B cell (primary cell): ENCODE results near the gene ACP1. TPM values are rescaled to one million over a fixed set of nuclear protein-coding genes. Genes with fewer than 3 reads are reported as not detected.

Experiments
- ATAC-seq: fragments of 200-7000 bp; cut with Tn5 transposase; one replicate; pipeline ENCODE4 v1.10.0; 2021; ENCODE audit warnings: low read depth, mild to moderate bottlenecking, moderate number of reproducible peaks, moderate library complexity
- CTCF ChIA-PET: fragments of 350-600 bp; sonication (Branson Sonifier 250); formaldehyde crosslinking; loops from one replicate; lab custom pipeline; 2021; ENCODE audit warnings: antibody characterized with exemption, inconsistent platforms; lab: Charles Lee
- POLR2A ChIA-PET: fragments of 350-600 bp; sonication (Branson Sonifier 250); formaldehyde crosslinking; loops from one replicate; lab custom pipeline; 2021; ENCODE audit warnings: antibody characterized with exemption; lab: Charles Lee
- DNase-seq: peaks from one replicate; pipeline ENCODE4 v3.0.0; 2013
- H2AFZ ChIP-seq: 2 replicates; pipeline ENCODE4 v1.6.1; 2012; ENCODE audit warnings: mild to moderate bottlenecking, low read depth, low read length; ENCODE audit not compliant: insufficient read depth, poor library complexity, severe bottlenecking
- H3K27ac ChIP-seq, 2 donors: 1 replicate in 1 of 2; 2 replicates in 1 of 2; pipeline ENCODE4 v1.5.1; 2012 to 2013; ENCODE audit warnings: low read length in 2 of 2, mild to moderate bottlenecking in 2 of 2, moderate library complexity in 1 of 2
- H3K27me3 ChIP-seq, 4 experiments: fragments of 200-600 bp in 1 of 4; sonication (generic) in 1 of 4; replicated peaks in 1 of 4; 1 replicate in 2 of 4; 2 replicates in 2 of 4; pipeline versions ENCODE4 v1.6.1 to v1.7.0; 2013 to 2016; ENCODE audit warnings: low read length in 3 of 4, mild to moderate bottlenecking in 2 of 4, mixed read lengths in 1 of 4, moderate library complexity in 1 of 4; ENCODE audit not compliant: insufficient read depth in 4 of 4, control insufficient read depth in 3 of 4; ENCODE audit errors: control extremely low read depth in 1 of 4
- H3K36me3 ChIP-seq, 2 experiments: replicated peaks in 1 of 2; 1 replicate in 1 of 2; 2 replicates in 1 of 2; pipeline versions ENCODE4 v1.6.1 to v1.7.1; 2013; ENCODE audit warnings: low read length in 1 of 2; ENCODE audit not compliant: insufficient read depth in 2 of 2, control insufficient read depth in 1 of 2; ENCODE audit errors: control extremely low read depth in 1 of 2, extremely low read depth in 1 of 2
- H3K4me1 ChIP-seq, 2 donors: fragments of 200-600 bp in 1 of 2; sonication (generic) in 1 of 2; 1 replicate in 1 of 2; 2 replicates in 1 of 2; pipeline versions ENCODE4 v1.5.1 to v1.6.1; 2013 to 2017; ENCODE audit warnings: low read length in 2 of 2; ENCODE audit not compliant: control insufficient read depth in 2 of 2, insufficient read depth in 2 of 2
- H3K4me2 ChIP-seq: replicated peaks from 2 replicates; pipeline ENCODE3; 2012; ENCODE audit warnings: mild to moderate bottlenecking, low read depth, low read length; ENCODE audit not compliant: poor library complexity, severe bottlenecking
- H3K4me3 ChIP-seq, 5 experiments: fragments of 200-600 bp in 1 of 5; sonication (generic) in 1 of 5; 1 replicate in 3 of 5; 2 replicates in 2 of 5; pipeline versions ENCODE4 v1.5.1 to v1.7.0; 2011 to 2016; ENCODE audit warnings: low read length in 4 of 5, mild to moderate bottlenecking in 4 of 5, low read depth in 2 of 5, control low read depth in 1 of 5, moderate library complexity in 1 of 5; ENCODE audit not compliant: insufficient read depth in 1 of 5; ENCODE audit errors: control extremely low read depth in 1 of 5, extremely low read depth in 1 of 5
- H3K79me2 ChIP-seq: fragments of 200-600 bp; sonication (generic); one replicate; pipeline ENCODE4 v1.6.0; 2016; ENCODE audit warnings: low read length; ENCODE audit not compliant: control insufficient read depth, insufficient read depth
- H3K9ac ChIP-seq: fragments of 200-600 bp; sonication (generic); 2 replicates; pipeline ENCODE4 v1.6.1; 2017; ENCODE audit warnings: mild to moderate bottlenecking, low read length, moderate library complexity
- H3K9me3 ChIP-seq, 3 donors: one replicate each; pipeline versions ENCODE4 v1.6.1 to v1.7.1; 2013; ENCODE audit warnings: low read length in 2 of 3; ENCODE audit not compliant: control insufficient read depth in 2 of 3, insufficient read depth in 1 of 3; ENCODE audit errors: control extremely low read depth in 1 of 3
- H4K20me1 ChIP-seq: 2 replicates; pipeline ENCODE4 v1.6.0; 2012; ENCODE audit warnings: mild to moderate bottlenecking, low read length; ENCODE audit not compliant: insufficient read depth, control insufficient read depth, poor library complexity, severe bottlenecking
- H3K27ac Mint-ChIP-seq: one replicate; pipeline ENCODE4 v1.8.0; 2021; ENCODE audit warnings: mixed read lengths
- H3K27me3 Mint-ChIP-seq: one replicate; pipeline ENCODE4 v1.8.0; 2021; ENCODE audit warnings: mixed read lengths
- H3K4me1 Mint-ChIP-seq: one replicate; pipeline ENCODE4 v1.8.0; 2021; ENCODE audit warnings: mixed read lengths
- H3K4me3 Mint-ChIP-seq: one replicate; pipeline ENCODE4 v1.8.0; 2021; ENCODE audit warnings: mixed read lengths
- H3K9me3 Mint-ChIP-seq: one replicate; pipeline ENCODE4 v1.8.0; 2022; ENCODE audit warnings: mixed read lengths; ENCODE audit not compliant: insufficient read depth
- CTCF ChIP-seq: fragments of 200-600 bp; IDR thresholded peaks from one replicate; pipeline ENCODE4 v1.8.0; 2022; ENCODE audit warnings: antibody characterized with exemption, mild to moderate bottlenecking
- EZH2 ChIP-seq: IDR thresholded peaks from 2 replicates; pipeline ENCODE4 v1.6.1; 2012; ENCODE audit warnings: borderline replicate concordance, low read depth, mild to moderate bottlenecking, moderate library complexity, low read length; ENCODE audit not compliant: insufficient read depth, poor library complexity, severe bottlenecking
- WGBS: methylation state at CpG from one replicate; pipeline ENCODE4 v1.1.5; 2013; ENCODE audit warnings: missing lambda C conversion rate; ENCODE audit not compliant: insufficient coverage; 5-methylcytosine and 5-hydroxymethylcytosine counted together
- intact Hi-C: fragments of 100-400 bp; cut with micrococcal nuclease; formaldehyde crosslinking; loops from one replicate; pipeline ENCODE4 v1.10.0; 2022
- polyA plus RNA-seq: library from polyadenylated mRNA; depleted of rRNA; stranded (reverse); fragments of >200 nt; gene quantifications from 2 replicates; pipeline ENCODE4 v1.2.3, GENCODE V29; 2012
- total RNA-seq, 2 donors: library from RNA; stranded (reverse); fragments of 120-200 nt in 1 of 2; gene quantifications; 1 replicate in 1 of 2; 2 replicates in 1 of 2; pipeline versions ENCODE4 v1.2.3 to v1.2.4, GENCODE V29; 2013 to 2022

Gene ACP1
- total and polyA plus RNA-seq, 2 donors (not counting 1 experiment from before 2014, with no cell fraction given) = 70.2 to 87.8 TPM

- Mint-ChIP-seq H3K27me3 (no peaks in the 10 kb centered on the region), H3K4me1 (peaks cover 4% of the 10 kb centered on the region), H3K27ac (no peak overlapping the region), H3K9me3 (no peaks in the 10 kb centered on the region), H3K4me3 (no peak overlapping the region)
- Histone ChIP-seq H3K27me3 (no peaks in the 10 kb centered on the region), H3K27ac (no peak overlapping the region), H3K4me3 (no peak overlapping the region), H3K9ac (no peak overlapping the region), H3K9me3 (no peaks in the 10 kb centered on the region), H4K20me1 (no peaks in the 10 kb centered on the region), H3K4me2 (no peak overlapping the region), H3K79me2 (no peaks in the 10 kb centered on the region), H3K36me3 (peaks cover 1 to 10% of the 10 kb centered on the region in 2 experiments), H3K4me1 (peaks cover 0 to 3% of the 10 kb centered on the region in 2 donors), H2AFZ (no peak overlapping the region)
- no peak for TF ChIP-seq CTCF
- no peak for TF ChIP-seq EZH2
- 96% methylated on average over 11 of the region's 15 CpGs for WGBS
- DNase-seq = no peak
- intact Hi-C loops = no loop called here
- ChIA-PET POLR2A (no interaction called here), CTCF (interaction anchor here (2.0 to 2.8 kb wide), 2 partner anchors 40 to 386 kb away, joined by 6 to 9 read pairs; no protein-coding TSS in a partner anchor)
- no peak for ATAC-seq
Measured at GRCh38 chr2:249538-250042, 15.2 kb upstream of the ACP1 start.

GRCh38 chr2:252001-252602, 12.6 kb upstream of the ACP1 start:
- intact Hi-C loops = no loop called here
- H3K9me3 ChIP-seq = no peaks in the 10 kb centered on the region
- Mint-ChIP-seq H3K27ac (no peak overlapping the region), H3K9me3 (no peaks in the 10 kb centered on the region), H3K27me3 (no peaks in the 10 kb centered on the region), H3K4me3 (no peak overlapping the region), H3K4me1 (no peaks in the 10 kb centered on the region)
- ATAC-seq (no peak), DNase-seq (no peak)
- no peak overlapping the region for H3K4me2 ChIP-seq
- no peaks in the 10 kb centered on the region for H3K79me2 ChIP-seq
- H3K27me3 ChIP-seq = no peaks in the 10 kb centered on the region
- H3K4me3 ChIP-seq = no peak overlapping the region
- 98% methylated on average over 6 of the region's 6 CpGs for WGBS
- TF ChIP-seq EZH2 (no peak), CTCF (no peak)
- POLR2A ChIA-PET = no interaction called here
- H2AFZ ChIP-seq = no peak overlapping the region
- H3K27ac ChIP-seq = no peak overlapping the region
- no peaks in the 10 kb centered on the region for H4K20me1 ChIP-seq
- no peak overlapping the region for H3K9ac ChIP-seq
- H3K36me3 ChIP-seq = peaks cover 1 to 6% of the 10 kb centered on the region in 2 experiments
- CTCF ChIA-PET = interaction anchor here (1.8 to 2.8 kb wide), 2 partner anchors 384 to 386 kb away, joined by 4 to 9 read pairs; no protein-coding TSS in a partner anchor
- H3K4me1 ChIP-seq = no peaks in the 10 kb centered on the region
